RPMI8226 (cell line): ENCODE measurements around the gene GSE1.

Experiments used
- DNase-seq: peaks from one replicate; pipeline ENCODE4 v3.0.0-alpha.2; 2015

GSE1 gene

DNA sequence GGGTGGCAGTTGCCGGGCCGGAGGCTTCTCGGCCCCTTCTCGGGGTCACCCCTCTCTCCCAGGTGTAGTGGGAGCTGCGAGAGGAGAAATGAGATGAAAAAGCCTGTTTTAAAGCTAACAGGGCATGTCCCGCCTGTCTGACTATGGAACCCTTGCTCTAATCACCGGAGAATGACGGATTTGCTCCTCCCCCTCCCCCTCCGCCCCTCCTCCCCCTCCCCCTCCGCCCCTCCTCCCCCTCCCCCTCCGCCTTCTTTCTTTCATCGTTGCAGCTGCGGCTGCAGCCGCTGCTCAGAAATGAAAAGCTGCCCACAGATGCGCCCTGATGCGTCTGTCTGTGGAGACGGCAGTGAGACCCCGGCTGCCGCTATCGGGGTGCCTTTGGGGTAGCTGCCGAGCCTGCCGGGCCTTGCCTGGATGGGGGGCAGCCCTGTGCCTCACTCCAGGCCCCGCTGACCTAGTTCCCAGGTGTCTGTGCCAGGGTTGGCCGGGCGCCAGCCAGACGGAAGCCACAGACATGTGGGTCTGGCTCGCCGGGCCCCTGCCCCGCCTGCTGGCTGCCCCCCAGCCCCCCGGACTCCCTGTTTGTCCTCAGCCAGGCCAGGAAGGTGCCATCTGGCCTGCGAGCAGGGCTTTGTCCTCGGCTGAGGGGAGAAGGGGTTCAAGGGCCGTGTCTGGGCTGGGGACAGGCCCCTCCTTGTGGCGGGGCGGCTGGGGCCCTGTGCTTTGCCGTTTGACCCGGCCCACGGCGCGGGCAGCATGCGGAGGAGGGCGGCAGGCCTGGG is 37.9 kb downstream of the GSE1 start:
- no peak for DNase-seq

DNA sequence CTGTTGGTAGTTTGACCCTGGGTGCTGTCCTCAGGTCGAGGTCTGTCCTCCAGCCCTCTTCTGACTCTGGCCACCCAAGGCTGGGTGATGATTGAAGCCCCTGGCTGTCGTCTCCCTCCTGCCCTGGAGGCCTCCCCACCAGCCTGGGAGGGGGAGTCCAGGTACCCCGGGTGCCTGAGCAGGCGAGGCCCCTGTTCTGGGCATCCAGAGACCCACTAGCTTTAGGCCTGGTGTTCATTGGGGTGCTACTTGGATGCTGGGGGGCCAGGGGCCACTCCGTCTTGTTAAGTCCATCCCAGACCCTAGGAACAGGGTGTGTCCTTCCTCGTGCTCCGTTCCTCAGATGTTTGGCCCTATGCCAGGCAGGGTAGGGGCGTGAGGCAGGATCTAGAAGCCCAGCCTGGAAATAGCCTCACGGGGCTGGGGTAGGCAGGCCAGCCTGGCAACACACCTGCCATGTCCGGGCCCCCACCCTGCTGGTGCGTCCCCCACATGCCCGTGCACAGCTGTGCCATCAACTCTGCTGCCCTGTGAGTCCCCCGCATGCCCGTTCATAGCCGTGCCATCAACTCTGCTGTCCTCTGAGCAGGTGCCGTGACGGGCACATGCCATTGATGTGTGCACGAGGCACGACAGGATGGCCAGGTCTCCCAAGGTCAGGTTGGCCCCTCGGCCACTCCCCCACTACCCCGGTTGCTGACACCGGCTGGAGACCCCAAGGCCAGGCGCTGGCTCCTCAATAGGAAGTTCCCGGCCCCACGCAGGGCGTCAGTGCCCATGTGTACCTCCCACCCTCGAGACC is 38.7 kb downstream of the GSE1 start:
- DNase-seq, result no peak

DNA sequence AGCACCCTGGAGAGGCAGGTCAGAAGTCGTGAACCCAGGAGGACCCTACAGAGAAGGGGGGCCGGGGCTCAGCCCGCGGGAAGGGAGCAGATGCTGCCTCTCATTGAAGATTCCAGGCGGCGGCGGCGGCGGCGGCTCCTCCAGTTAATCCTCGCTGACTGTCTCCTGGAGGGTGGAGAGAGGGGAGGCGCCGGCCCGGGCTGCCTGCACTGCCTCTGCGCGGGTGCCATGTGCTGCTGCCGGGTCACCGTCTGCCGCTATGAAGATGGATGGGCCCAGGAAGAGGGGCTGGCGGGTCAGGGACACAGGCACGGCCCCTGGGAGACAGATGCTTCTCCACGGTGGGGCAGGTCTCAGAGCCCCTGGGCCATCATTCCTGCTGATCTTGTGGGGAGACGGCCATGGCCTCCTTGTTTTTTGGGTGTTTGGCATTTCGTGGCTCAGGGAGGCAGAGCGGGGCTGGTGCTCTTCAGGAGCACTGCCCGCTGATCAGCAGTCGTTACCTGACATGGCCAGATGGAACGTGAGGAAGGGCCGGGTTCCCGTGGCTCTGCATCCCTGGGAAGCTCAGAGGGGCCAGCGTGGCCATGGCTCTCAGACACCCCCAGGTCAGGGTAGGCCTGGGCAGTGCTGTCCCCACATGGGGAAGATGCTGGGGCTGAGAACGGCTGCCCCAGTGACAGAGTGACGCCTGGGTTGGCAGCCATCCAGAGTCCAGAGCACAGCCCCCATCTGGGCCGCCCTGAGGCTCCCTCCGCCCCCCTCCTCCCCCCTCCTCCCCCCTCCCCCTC is 39.5 kb downstream of the GSE1 start:
- peak; percentile 35 for DNase-seq

DNA sequence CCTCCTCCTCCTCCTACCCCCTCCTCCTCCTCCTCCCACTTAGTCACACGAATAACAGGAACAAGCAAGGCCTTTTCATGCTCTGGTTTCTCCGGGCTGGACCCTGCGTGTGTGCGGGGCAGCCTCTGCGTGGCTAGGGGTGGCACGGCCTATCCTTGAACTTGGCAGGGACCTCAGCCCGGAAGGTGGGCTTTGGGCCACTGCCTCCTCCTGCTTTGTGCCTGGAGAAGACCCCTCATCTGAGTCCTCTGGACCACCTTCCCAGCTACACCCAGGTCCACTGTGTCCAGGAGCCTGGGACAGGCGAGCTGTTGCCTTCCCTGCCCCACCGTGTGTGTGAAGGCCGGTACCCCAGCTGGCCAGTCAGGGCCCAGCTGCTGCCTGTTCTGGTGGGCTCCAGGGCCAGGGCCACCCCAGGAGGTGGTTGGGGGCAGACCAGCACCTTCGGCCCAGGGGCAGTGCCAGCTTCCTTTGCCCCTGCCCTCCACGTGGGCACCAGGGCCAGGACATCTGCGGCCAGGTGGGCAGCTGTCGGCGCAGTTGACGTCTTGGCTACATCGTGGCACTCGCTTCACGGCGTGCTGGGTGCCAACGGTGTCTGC is 40.3 kb downstream of the GSE1 start:
- DNase-seq, result no peak

DNA sequence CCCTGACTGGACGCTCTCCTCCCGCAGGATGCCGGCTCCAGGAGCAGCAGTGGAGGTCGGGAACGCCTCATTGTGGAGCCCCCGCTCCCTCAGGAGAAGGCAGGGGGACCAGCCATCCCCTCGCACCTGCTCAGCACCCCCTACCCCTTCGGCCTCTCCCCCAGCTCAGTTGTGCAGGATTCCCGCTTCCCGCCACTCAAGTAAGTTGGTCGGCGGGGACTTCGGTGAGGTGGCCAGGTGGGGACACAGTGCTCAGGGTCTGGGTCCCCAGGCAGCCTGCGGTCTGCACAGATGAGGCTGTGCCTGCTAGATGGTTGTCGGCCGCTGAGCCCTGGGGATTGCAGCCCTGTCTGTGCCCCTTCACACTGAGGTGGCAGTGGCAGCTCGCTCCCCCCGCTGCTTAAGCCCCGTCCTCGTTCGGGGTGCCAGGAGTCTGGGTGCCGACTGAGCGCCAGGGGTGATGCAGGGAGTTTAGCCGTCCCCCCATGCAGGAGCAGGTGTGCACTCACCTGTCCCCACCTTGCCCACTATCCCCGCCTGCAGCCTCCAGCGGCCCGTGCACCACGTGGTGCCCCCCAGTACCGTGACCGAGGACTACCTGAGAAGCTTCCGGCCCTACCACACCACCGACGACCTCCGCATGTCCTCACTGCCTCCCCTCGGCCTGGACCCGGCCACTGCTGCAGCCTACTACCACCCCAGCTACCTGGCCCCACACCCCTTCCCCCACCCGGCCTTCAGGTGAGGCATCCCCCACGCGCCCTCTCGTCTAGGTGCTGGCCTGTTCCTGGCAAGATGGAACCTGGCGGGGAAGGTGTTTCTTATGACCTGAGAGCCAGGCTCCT is 41.4 kb downstream of the GSE1 start:
- DNase-seq, result no peak

DNA sequence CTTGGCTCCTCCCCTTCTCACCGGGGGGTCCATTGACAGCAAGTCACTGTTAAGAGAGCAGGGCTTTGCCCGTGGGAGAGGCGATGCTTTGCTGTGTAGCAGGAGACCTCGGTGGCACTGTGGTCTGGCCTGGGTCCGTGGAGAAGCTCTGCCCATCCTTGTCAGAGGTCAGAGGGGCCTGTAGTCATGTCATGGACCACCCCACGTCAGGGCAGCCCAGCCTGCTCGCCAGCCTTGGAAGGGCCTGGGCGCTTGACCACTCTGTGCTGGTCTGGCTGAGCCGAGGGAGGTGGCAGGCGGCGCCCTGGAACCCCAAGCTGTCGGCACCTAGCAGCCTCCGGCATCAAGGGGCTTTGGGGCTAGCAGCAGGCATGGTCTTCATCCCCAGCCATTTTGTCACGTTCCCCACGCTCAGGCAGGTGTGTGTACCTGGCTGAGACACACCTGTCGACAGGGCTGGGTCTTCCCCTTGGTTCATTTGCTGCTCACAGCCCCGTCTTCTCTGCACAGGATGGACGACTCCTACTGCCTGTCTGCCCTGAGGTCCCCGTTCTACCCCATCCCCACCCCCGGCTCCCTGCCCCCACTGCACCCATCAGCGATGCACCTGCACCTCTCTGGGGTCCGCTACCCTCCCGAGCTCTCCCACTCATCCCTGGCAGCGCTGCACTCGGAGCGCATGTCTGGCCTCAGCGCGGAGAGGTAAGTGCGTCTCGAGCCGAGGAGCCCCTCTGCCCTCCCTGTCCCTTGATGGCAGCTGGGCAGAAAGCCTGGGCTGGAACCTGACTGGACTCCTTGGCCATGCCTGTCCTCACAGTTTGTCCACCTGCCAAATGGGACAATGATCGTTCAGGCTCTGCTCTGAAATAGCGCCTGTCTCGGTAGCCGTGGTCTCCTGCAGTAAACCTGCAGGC is 42.4 kb downstream of the GSE1 start:
- DNase-seq, result no peak

DNA sequence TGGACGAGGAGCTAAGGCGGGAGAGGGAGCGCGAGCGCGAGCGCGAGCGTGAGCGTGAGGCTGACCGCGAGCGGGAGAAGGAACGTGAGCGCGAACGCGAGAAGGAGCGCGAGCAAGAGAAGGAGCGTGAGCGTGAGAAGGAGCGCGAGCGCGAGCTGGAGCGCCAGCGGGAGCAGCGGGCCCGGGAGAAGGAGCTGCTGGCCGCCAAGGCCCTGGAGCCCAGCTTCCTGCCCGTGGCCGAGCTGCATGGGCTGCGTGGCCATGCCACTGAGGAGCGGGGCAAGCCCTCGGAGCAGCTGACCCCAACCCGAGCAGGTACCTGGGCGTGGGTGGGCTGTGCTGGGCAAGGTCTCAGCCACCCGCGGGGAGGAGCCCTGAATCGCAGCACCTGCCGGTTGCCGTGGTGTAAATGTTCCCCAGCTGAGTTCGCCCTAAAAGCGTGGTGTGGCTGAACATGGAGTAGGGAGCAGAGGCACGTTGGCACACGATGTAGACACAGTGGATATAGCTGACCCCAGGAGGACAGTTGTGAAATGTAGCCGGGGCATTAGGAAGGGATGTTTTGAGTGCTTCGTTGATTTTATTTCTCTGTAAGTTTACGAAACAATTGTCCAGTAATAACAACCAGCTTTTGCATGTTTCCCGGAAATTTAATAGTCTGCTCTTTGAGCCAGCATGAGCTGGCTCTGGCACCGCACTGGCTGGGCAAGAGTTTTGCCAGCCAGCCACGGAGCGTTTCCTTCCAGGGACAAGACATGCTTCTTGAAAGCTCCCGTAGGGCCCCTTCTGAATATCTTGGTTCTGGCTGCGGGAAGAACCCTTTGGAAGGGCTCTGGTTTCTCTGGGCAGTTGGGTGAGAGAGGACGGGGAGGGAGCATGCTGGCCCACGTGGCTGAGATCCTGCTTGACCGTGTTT is 43.5 kb downstream of the GSE1 start:
- DNase-seq, result no peak

DNA sequence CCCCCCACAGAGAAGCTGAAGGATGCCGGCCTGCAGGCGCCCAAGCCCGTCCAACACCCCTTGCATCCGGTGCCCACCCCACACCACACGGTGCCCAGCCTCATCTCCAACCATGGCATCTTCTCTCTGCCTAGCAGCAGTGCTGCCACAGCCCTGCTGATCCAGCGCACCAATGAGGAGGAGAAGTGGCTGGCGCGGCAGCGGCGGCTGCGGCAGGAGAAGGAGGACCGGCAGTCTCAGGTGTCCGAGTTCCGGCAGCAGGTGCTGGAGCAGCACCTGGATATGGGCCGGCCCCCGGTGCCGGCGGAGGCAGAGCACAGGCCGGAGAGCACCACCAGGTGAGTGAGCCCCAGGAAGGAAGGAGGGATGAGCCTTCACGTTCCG is 44.1 kb downstream of the GSE1 start:
- no peak for DNase-seq

DNA sequence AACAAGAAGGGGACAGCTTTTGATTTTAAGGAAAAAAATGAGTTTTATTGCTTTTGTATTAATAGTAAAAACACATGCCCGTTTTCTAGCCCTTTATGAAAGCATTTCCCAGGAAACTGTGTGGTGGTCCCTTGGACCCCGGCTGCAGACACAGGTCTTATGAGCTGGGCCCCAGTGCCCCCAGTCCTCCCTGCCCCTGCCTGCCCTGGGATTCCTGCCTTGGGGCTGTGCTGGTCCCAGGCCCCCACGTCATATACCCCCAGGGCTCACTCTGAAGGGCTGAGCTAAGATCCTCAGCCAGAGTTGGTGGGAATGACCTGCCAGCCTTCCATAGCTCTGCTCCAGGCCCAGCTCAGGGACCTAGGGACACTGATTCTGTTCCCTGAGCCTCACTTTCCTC is 44.9 kb downstream of the GSE1 start:
- no peak for DNase-seq

DNA sequence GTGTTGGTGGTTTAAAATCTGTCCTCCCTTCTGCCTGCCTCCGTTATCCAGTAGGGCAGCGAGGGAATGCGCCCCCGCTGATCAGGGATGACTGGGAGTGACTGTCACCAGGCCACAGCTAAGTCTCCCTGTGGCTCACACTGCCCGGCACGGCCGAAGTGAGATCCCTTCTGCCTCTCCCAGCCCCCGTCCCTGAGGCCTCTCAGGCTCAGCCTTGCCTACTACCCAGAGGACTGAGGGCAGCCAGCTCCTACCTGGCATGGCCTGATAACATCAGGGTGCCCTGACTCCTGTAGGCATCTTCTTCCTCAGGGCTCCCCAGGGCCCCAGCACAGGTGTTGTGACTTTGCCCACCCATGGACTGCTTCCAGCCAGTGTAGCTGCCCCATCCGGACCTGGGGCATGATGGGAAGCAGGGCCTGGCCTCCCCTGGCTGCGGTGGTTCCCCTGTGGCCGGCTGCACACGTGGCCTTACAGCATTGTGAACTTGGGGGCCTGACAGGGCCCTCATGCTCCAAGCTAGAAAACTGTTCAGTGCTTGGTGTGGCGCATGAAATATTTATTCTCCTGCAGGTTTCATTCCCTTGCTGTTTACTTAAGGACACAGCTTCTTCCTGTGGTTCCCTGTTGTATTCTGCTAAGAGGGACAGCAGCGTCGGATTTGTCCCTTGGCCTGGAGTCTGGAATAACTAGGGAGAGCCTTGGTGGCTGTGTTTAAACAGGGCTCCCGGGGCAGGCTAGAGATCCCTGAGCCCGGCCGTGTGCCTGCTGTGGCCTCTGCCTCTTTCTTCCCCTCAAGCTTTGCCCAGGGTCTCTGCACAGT is 45.6 kb downstream of the GSE1 start:
- DNase-seq, result no peak

DNA sequence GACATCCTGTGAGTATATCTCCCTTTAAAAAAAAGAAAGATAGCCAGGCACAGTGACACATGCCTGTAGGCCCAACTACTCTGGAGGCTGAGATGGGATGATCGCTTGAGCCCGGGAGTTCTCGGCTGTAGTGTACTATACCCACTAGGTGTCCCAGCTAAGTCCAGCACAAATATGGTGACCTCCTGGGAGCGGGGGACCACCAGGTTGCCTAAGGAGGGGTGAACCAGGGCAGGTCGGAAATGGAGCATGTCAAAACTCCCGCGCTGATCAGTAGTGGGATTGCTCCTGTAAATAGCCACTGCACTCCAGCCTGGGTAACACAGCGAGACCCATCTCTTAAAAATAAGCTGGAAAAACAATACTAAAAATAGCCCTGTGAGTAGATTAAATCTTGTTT is 46.2 kb downstream of the GSE1 start:
- DNase-seq, result no peak

DNA sequence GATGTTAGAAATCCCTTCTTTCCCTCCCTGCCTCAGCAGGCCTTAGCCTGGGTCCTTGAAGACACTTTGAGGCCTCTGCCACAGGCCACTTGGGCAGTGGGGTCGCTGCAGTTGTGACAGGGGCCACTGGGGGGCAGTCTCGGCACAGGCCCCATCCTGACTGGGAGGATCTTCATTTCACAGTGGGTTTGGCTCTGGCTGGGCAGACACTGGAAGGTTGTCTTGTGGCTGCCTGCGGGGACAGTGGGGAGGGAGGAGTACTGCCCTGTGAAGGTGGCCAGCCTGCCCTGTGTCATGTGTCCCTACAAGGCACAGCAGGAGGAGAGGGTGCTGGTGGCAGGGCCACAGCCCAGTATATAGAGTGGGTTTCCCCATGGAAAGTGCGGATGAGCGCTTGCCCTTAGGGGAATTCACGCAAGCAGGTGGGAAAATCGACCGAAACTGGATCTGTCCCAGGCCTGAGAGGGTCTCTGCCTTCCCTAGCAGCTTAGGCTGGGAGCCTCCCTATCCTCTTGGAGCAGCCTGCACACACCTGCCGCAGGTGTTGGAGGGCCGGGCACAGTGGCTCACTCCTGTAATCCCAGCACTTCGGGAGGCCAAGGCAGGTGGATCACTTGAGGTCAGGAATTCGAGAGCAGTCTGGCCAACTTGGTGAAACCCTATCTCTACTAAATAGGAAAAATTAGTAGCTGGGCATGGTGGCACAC is 46.8 kb downstream of the GSE1 start:
- peak; percentile 34 for DNase-seq

DNA sequence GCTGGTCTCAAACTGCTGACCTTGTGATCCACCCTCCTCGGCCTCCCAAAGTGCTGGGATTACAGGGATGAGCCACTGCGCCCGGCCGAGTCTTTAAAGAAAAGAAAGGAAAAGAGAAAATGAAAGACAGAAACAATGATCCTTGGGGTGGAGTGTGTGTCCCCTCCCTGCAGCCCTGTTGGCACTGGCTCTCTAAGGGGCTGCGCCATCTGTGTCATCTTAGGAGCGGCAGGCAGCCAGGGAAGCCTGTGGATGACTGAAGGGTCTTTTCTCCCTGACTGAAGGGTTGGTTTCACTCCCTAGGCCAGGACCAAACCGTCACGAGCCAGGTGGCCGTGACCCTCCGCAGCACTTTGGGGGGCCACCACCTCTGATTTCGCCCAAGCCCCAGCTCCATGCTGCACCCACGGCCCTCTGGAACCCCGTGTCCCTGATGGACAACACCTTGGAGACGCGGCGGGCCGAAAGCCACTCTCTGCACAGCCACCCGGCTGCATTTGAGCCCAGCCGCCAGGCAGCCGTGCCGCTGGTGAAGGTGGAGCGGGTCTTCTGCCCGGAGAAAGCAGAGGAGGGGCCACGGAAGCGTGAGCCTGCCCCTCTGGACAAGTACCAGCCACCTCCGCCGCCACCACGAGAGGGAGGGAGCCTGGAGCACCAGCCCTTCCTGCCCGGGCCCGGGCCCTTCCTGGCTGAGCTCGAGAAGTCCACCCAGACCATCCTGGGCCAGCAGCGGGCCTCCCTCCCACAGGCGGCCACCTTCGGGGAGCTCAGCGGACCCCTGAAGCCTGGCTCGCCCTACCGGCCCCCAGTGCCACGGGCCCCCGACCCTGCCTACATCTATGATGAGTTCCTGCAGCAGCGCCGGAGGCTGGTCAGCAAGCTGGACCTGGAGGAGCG is 48.0 kb downstream of the GSE1 start:
- no peak for DNase-seq

DNA sequence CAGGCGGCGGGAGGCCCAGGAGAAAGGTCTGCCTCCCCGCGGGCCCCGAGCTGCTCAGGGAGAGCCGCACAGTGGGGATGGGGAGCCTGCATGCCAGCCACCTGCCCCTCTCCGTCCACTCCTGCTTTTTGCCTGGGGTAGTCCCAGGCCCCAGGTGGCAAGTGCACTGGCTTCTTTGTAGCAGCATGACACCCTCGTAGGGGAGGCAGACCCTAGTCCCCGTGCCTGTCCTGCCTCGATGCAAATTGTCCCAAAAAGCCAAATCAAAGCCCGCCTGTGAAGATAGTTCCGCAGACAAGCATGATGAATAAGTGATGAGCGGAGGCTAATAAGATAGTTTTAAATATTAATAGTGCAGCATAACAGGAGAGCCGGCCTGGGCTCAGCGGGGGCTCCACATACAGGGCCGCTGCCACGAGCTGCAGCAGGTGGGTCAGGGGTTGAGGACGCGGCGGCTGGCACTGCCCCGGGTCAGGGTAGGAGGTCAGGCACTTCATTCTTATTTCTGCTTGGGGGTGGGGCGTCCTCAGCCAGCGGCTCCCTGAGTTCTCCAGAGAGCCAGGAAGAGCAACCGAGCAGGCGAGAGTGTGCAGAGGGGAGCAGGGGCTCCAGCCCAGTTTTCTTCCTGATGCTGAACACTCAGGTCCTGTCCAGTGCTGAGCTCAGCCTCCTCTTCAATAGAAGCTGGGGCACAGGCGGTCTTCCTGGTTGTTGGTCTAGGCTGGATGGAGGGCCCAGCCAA is 48.8 kb downstream of the GSE1 start:
- no peak for DNase-seq

DNA sequence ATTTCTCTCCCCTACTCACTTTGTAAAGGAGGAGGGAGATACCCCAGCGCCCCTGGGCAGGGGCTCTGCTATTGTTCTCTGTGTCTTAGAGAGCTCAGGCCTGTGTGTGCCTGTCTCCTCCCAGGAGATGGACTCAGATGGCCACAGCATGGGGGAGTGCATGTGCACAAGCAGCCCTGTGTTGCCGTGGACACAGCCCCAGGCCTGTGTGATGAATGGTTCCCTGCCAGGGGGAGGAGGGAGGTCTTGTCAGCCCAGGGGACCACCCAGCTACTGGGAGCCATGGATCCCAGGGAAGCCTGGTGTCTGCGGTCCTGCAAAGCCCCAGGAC is 49.3 kb downstream of the GSE1 start:
- no peak for DNase-seq

DNA sequence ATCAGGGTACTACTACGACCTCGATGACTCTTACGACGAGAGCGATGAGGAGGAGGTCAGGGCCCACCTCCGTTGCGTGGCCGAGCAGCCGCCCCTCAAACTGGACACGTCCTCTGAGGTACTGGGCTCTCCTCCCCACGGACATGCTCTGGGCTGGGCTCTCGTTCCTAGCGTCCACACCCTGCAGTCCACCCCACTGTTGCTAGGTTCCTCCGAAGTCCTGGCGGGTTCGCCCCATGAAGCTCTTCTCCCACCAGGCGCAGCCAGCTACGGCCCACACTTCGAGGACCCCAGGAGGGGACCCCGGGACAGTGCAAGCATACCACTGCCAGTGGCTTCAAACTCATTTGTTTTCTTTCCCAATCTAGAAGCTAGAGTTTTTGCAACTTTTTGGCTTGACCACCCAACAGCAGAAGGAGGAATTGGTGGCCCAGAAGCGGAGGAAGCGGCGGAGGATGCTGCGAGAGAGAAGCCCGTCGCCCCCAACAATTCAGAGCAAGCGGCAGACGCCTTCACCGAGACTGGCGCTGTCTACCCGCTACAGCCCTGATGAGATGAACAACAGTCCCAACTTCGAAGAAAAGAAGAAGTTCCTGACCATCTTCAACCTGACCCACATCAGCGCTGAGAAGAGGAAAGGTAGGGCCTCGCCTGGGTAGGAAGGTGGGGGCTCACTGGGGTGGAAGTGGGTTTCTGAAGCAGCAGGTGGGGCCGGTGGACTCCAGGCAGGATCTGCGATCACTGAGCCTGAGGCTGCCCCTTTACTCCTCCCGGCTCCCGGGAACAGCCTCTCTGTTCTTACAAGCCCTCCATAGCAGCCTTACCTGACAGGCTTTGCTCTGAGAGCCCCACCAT is 50.1 kb downstream of the GSE1 start:
- no peak for DNase-seq
